CD4-positive, alpha-beta T cell (primary cell): ENCODE measurements around the gene COX11. TPM values are rescaled to one million over a fixed set of nuclear protein-coding genes. Genes with fewer than 3 reads are reported as not detected.
A peak's percentile ranks its signal among the peaks of the same experiment; 100 is the strongest.

ENCODE experiments used
- ATAC-seq: fragments of 200-7000 bp; cut with Tn5 transposase; one replicate; pipeline ENCODE4 v1.10.0; 2022; ENCODE audit warnings: mild to moderate bottlenecking; ENCODE audit not compliant: poor library complexity
- CTCF ChIA-PET: fragments of 350-600 bp; sonication (Branson Sonifier 250); formaldehyde crosslinking; loops from one replicate; lab custom pipeline; 2021; ENCODE audit warnings: antibody characterized with exemption, inconsistent platforms; lab: Charles Lee
- POLR2A ChIA-PET: fragments of 350-600 bp; sonication (Branson Sonifier 250); formaldehyde crosslinking; loops from one replicate; lab custom pipeline; 2021; ENCODE audit warnings: antibody characterized with exemption, inconsistent platforms; lab: Charles Lee
- DNase-seq, 14 experiments: peaks; one replicate each; pipeline ENCODE4 v3.0.0-alpha.2; 2013 to 2020; ENCODE audit warnings: mixed read lengths in 2 of 14
- H3K27ac ChIP-seq, 2 donors: one replicate each; pipeline versions ENCODE4 v1.5.1 to v1.7.0; 2013; ENCODE audit warnings: low read length in 2 of 2, low read depth in 1 of 2, mild to moderate bottlenecking in 1 of 2
- H3K27me3 ChIP-seq, 2 experiments: 1 replicate in 1 of 2; 2 replicates in 1 of 2; pipeline versions ENCODE4 v1.6.1 to v1.7.0; 2013; ENCODE audit warnings: low read length in 2 of 2, control low read depth in 1 of 2, mild to moderate bottlenecking in 1 of 2, moderate library complexity in 1 of 2; ENCODE audit not compliant: insufficient read depth in 2 of 2, control insufficient read depth in 1 of 2
- H3K36me3 ChIP-seq: one replicate; pipeline ENCODE4 v1.6.1; 2013; ENCODE audit warnings: low read length, control low read depth; ENCODE audit not compliant: insufficient read depth
- H3K4me1 ChIP-seq: one replicate; pipeline ENCODE4 v1.6.1; 2013; ENCODE audit warnings: low read length, control low read depth; ENCODE audit not compliant: insufficient read depth
- H3K4me3 ChIP-seq: one replicate; pipeline ENCODE4 v1.5.1; 2013; ENCODE audit warnings: mild to moderate bottlenecking, low read length, moderate library complexity
- H3K9me3 ChIP-seq, 2 experiments: 1 replicate in 1 of 2; 2 replicates in 1 of 2; pipeline versions ENCODE4 v1.6.1 to v1.7.0; 2013; ENCODE audit warnings: low read length in 2 of 2, mild to moderate bottlenecking in 2 of 2, control low read depth in 1 of 2, moderate library complexity in 1 of 2; ENCODE audit not compliant: control insufficient read depth in 1 of 2, insufficient read depth in 1 of 2
- H3K27ac Mint-ChIP-seq: one replicate; pipeline ENCODE4 v1.8.0; 2020; ENCODE audit warnings: mixed read lengths
- H3K27me3 Mint-ChIP-seq: one replicate; pipeline ENCODE4 v1.8.0; 2021; ENCODE audit warnings: mixed read lengths
- H3K36me3 Mint-ChIP-seq: one replicate; pipeline ENCODE4 v1.8.0; 2021; ENCODE audit warnings: low read depth, mixed read lengths
- H3K4me1 Mint-ChIP-seq: one replicate; pipeline ENCODE4 v1.8.0; 2021; ENCODE audit warnings: low read depth, mixed read lengths
- H3K4me3 Mint-ChIP-seq: one replicate; pipeline ENCODE4 v1.8.0; 2020; ENCODE audit warnings: mild to moderate bottlenecking, mixed read lengths
- H3K9me3 Mint-ChIP-seq: one replicate; pipeline ENCODE4 v1.8.0; 2020; ENCODE audit warnings: mixed read lengths
- CTCF ChIP-seq: fragments of 200-600 bp; IDR thresholded peaks from one replicate; pipeline ENCODE4 v1.8.0; 2022; ENCODE audit warnings: antibody characterized with exemption, mild to moderate bottlenecking
- intact Hi-C, 2 experiments: fragments of 100-400 bp; cut with DNase I in 1 of 2; cut with micrococcal nuclease in 1 of 2; formaldehyde crosslinking; loops; one replicate each; pipeline versions ENCODE4 v1.15.1 to v1.9.0; 2023 to 2025; cut with DNase I, micrococcal nuclease
- total RNA-seq, 174 experiments: library from RNA in 2 of 174; stranded (reverse) in 2 of 174; gene quantifications; one replicate each; pipeline ENCODE4 v1.2.3 and lab custom pipeline; 2021 to 2026

Gene COX11
- total RNA-seq, 2 experiments from 2014 or later: 24.1 to 30.3 TPM

- CTCF ChIA-PET: no interaction called here
These were observed 34.0 kb upstream of the COX11 start for GRCh38 chr17:55002458-55002857.

GRCh38 chr17:54996441-54996840 lies 28.0 kb upstream of the COX11 start:
- CTCF ChIA-PET: no interaction called here
- intact Hi-C loops: no loop called here
- POLR2A ChIA-PET: no interaction called here
- H3K36me3 Mint-ChIP-seq: peaks cover 13% of the 10 kb centered on the region
- H3K4me3 Mint-ChIP-seq: no peak overlapping the region
- H3K27me3 ChIP-seq: no peaks in the 10 kb centered on the region
- no peaks in the 10 kb centered on the region for H3K27me3 Mint-ChIP-seq
- no peak for DNase-seq
- no peak overlapping the region for H3K4me3 ChIP-seq
- no peak for TF ChIP-seq CTCF
- H3K27ac Mint-ChIP-seq: no peak overlapping the region
- H3K9me3 Mint-ChIP-seq: no peaks in the 10 kb centered on the region
- no peak for ATAC-seq
- H3K9me3 ChIP-seq: no peaks in the 10 kb centered on the region
- H3K4me1 Mint-ChIP-seq: no peaks in the 10 kb centered on the region
- H3K36me3 ChIP-seq: no peaks in the 10 kb centered on the region
- H3K27ac ChIP-seq: no peak overlapping the region
- no peaks in the 10 kb centered on the region for H3K4me1 ChIP-seq

More at GRCh38 chr17:55002458-55002857, 34.0 kb upstream of the COX11 start:
- Histone ChIP-seq H3K36me3 (no peaks in the 10 kb centered on the region), H3K9me3 (no peaks in the 10 kb centered on the region), H3K4me3 (no peak overlapping the region), H3K27me3 (no peaks in the 10 kb centered on the region), H3K27ac (no peak overlapping the region), H3K4me1 (no peaks in the 10 kb centered on the region)
- Mint-ChIP-seq H3K4me1 (no peaks in the 10 kb centered on the region), H3K4me3 (no peak overlapping the region), H3K36me3 (peaks cover 15% of the 10 kb centered on the region), H3K27me3 (no peaks in the 10 kb centered on the region), H3K9me3 (no peaks in the 10 kb centered on the region), H3K27ac (no peak overlapping the region)
- intact Hi-C loops: no loop called here
- ATAC-seq: no peak
- TF ChIP-seq CTCF: no peak
- no peak for DNase-seq
- POLR2A ChIA-PET: interaction anchor here (0.7 kb wide), 1 partner anchor 355 kb away, joined by 3 read pairs; no protein-coding TSS in a partner anchor

GRCh38 chr17:54992797-54993639 lies 24.6 kb upstream of the COX11 start:
- intact Hi-C loops: loop anchor here (1.0 to 5.0 kb wide), 4 partner anchors 303 to 519 kb away; partner anchors contain the start of gene SMIM36 (in 1 of the 2)
- ChIA-PET CTCF (interaction anchor here (0.7 to 4.5 kb wide), 11 partner anchors 8 to 364 kb away, joined by 3 to 17 read pairs (median 5); no protein-coding TSS in a partner anchor), POLR2A (interaction anchor here (0.7 kb wide), 1 partner anchor 22 kb away, joined by 3 read pairs; no protein-coding TSS in a partner anchor)
- Histone ChIP-seq H3K27ac (no peak overlapping the region), H3K9me3 (no peaks in the 10 kb centered on the region), H3K4me3 (no peak overlapping the region), H3K36me3 (no peaks in the 10 kb centered on the region), H3K4me1 (no peaks in the 10 kb centered on the region), H3K27me3 (no peaks in the 10 kb centered on the region)
- no peak overlapping the region for H3K27ac Mint-ChIP-seq
- no peak overlapping the region for H3K4me3 Mint-ChIP-seq
- no peaks in the 10 kb centered on the region for H3K9me3 Mint-ChIP-seq
- peak; percentile 84 for TF ChIP-seq CTCF
- H3K27me3 Mint-ChIP-seq: no peaks in the 10 kb centered on the region
- H3K4me1 Mint-ChIP-seq: no peaks in the 10 kb centered on the region
- DNase-seq (peak in 5 of 14 experiments; percentile 0 to 75 (median 66)), ATAC-seq (peak; percentile 65)
- H3K36me3 Mint-ChIP-seq: no peaks in the 10 kb centered on the region
